ENCODE measurements around the gene ARMC8. TPM values are rescaled to one million over a fixed set of nuclear protein-coding genes. Genes with fewer than 3 reads are reported as not detected.

ARMC8 gene
- total RNA-seq, 6 experiments from 2014 or later: 29.0 to 37.9 (median 35.0) TPM

DNA sequence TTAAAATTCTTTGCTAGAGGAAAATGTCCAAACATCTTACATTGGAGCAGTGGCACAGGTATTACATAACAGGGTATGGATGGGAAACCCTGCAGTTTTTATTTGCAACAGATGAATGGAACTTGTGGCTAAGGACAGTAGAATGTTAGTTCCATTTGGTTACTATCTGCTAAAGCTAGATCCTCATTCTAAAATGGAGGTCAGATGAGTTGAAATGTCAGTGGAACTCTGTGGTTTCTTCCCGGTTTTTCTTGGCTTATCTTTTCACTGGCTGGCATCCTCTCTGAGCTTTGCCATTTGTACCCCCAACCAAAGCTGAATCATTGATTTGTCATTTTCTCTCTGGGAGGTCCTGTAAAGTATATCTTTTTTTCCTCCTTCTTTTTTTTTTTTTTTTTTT lies 68.9 kb downstream of the ARMC8 start:
- TF ChIP-seq, protein P1, sequence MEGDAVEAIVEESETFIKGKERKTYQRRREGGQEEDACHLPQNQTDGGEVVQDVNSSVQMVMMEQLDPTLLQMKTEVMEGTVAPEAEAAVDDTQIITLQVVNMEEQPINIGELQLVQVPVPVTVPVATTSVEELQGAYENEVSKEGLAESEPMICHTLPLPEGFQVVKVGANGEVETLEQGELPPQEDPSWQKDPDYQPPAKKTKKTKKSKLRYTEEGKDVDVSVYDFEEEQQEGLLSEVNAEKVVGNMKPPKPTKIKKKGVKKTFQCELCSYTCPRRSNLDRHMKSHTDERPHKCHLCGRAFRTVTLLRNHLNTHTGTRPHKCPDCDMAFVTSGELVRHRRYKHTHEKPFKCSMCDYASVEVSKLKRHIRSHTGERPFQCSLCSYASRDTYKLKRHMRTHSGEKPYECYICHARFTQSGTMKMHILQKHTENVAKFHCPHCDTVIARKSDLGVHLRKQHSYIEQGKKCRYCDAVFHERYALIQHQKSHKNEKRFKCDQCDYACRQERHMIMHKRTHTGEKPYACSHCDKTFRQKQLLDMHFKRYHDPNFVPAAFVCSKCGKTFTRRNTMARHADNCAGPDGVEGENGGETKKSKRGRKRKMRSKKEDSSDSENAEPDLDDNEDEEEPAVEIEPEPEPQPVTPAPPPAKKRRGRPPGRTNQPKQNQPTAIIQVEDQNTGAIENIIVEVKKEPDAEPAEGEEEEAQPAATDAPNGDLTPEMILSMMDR (IDR thresholded peaks at IDR 0.05): no peak
- DNase-seq: no peak
- H3K36me3 Mint-ChIP-seq (ENCODE audit: low read depth): peaks cover 11% of the 10 kb centered on the region
- H3K9me3 Mint-ChIP-seq: no peaks in the 10 kb centered on the region
- no peak overlapping the region for H3K27ac Mint-ChIP-seq
- no peaks in the 10 kb centered on the region for H3K27me3 Mint-ChIP-seq (ENCODE audit: insufficient read depth)
- peaks cover 17% of the 10 kb centered on the region for H3K4me1 Mint-ChIP-seq (ENCODE audit: low read depth)
- H3K4me3 Mint-ChIP-seq: no peak overlapping the region

DNA sequence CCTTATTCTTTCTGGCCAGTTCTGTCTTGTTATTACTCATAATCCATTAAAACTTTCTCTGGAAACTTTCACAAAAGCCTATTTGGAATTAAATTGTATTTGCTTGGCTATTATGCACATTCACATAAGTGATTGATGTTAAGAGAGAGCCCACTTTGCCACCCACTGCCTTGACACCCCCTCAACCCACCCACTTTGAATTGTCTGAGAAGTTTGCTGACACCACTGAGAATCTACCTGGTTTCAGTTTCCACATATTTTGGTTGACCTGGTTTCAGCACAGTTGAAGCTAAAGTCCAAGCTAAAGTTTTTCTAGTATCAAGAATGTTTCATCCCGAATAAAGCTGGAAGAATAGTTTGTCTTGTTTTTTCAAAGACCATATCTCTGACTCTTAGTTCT lies 70.9 kb downstream of the ARMC8 start:
- Mint-ChIP-seq H3K27ac (no peak overlapping the region), H3K27me3 (ENCODE audit: insufficient read depth) (no peaks in the 10 kb centered on the region; the same call in 1 of the 2 replicates), H3K4me3 (no peak overlapping the region), H3K9me3 (no peaks in the 10 kb centered on the region), H3K36me3 (ENCODE audit: low read depth) (peaks cover 11% of the 10 kb centered on the region), H3K4me1 (ENCODE audit: low read depth) (peaks cover 17% of the 10 kb centered on the region)
- no peak for DNase-seq
- TF ChIP-seq, protein P1 (IDR thresholded peaks at IDR 0.05): no peak

DNA sequence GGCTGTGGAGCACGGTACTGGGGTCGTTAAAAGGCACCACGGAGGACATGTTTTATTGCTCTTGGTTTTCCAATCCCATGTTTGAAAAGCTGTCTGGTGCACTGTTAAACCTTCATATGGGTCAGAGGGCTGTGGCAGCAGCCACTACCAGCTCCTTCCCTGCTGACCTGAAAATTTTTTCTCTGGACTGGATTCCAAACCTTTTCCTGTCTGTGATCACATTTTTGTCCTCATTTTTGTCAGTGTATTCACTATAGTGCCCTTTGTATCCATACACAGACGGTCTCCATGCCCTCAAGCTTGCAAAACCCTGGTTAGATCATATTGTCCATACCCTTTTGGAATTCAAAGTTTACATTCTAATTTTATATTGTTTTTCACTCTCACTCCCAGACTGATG lies 72.0 kb downstream of the ARMC8 start:
- Mint-ChIP-seq H3K27me3 (ENCODE audit: insufficient read depth) (no peaks in the 10 kb centered on the region; the same call in 1 of the 2 replicates), H3K9me3 (no peaks in the 10 kb centered on the region), H3K4me3 (no peak overlapping the region), H3K36me3 (ENCODE audit: low read depth) (peaks cover 11% of the 10 kb centered on the region), H3K27ac (no peak overlapping the region), H3K4me1 (ENCODE audit: low read depth) (peaks cover 17% of the 10 kb centered on the region)
- TF ChIP-seq, protein P1 (IDR thresholded peaks at IDR 0.05): no peak
- DNase-seq: no peak

DNA sequence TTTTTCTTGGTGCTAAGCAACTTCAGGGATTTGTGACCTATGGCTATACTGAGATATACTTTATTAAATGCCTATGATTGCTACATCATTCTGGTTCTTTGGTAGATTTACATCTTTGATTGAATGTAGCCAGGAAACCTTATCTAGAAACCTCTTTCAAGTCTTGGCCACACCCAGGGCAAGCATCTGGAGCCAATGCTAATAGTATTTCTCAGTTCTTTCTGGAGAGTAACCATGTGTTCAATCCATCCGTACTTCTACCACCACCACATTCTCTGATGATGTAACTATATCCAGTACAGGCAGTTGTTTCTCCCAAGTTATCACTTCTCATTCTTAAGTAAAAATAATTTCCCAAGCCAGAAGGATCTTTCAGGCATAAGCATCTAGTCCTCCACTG lies 73.5 kb downstream of the ARMC8 start:
- H3K36me3 Mint-ChIP-seq (ENCODE audit: low read depth): peaks cover 9% of the 10 kb centered on the region

DNA sequence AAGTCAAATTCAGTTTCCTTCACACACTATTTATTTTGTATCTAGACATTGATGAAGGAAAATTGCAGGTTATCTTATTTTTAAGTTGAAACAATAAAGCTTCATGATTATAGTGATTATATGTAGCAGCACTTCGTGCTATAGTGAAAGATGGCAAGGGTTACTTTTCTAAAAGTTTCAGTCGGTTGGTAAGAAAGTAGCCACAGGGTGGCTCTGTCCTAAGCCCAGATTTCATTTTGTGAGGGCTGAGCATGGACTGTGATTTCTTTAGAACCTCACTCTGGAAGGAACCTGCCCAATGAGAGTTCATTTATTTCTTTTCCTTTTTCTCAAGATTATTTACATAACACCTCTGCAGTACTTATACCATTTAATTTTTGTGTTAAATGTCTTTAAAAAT lies 76.0 kb downstream of the ARMC8 start:
- no peaks in the 10 kb centered on the region for H3K4me1 Mint-ChIP-seq (ENCODE audit: low read depth)
- TF ChIP-seq, protein P1 (IDR thresholded peaks at IDR 0.05): peak; percentile 35; the same call in 1 of the 2 replicates
- H3K4me3 Mint-ChIP-seq: no peak overlapping the region
- no peak overlapping the region for H3K27ac Mint-ChIP-seq
- no peaks in the 10 kb centered on the region; the same call in 1 of the 2 replicates for H3K27me3 Mint-ChIP-seq (ENCODE audit: insufficient read depth)
- DNase-seq: no peak
- peaks cover 8% of the 10 kb centered on the region; the same call in 1 of the 2 replicates for H3K36me3 Mint-ChIP-seq (ENCODE audit: low read depth)
- H3K9me3 Mint-ChIP-seq: no peaks in the 10 kb centered on the region

More for the DNA sequence above, 73.5 kb downstream of the ARMC8 start:
- no peak overlapping the region for H3K4me3 Mint-ChIP-seq
- no peak overlapping the region for H3K27ac Mint-ChIP-seq
- H3K9me3 Mint-ChIP-seq: no peaks in the 10 kb centered on the region
- H3K27me3 Mint-ChIP-seq (ENCODE audit: insufficient read depth): no peaks in the 10 kb centered on the region; the same call in 1 of the 2 replicates
- H3K4me1 Mint-ChIP-seq (ENCODE audit: low read depth): peaks cover 5% of the 10 kb centered on the region
- no peak for DNase-seq
- TF ChIP-seq, protein P1 (IDR thresholded peaks at IDR 0.05): no peak

DNA sequence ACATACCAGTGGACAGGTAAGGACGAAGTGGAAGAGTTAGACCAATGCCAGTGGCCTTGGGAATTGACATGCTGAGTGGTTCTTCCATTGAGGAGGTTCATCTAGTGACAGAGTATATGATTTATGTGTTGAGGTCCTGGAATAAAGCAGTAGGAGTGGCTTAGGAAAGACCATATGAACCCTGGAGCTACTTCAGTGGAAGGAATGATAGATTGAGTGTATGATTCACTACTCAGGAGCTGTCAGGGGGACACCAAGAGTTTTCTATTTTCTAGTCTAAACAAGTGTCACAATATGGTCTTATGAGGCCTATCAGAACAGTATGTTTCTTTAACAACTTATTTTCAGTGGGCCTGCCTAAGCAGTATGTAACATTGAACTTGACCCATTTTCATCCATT lies 78.6 kb downstream of the ARMC8 start:
- Mint-ChIP-seq H3K9me3 (no peaks in the 10 kb centered on the region), H3K36me3 (ENCODE audit: low read depth) (0 out of 2 replicates have a peak, but pooled peaks cover 4% of the 10 kb centered on the region), H3K4me1 (ENCODE audit: low read depth) (no peaks in the 10 kb centered on the region), H3K4me3 (no peak overlapping the region), H3K27ac (no peak overlapping the region), H3K27me3 (ENCODE audit: insufficient read depth) (no peaks in the 10 kb centered on the region; the same call in 1 of the 2 replicates)
- TF ChIP-seq, protein P1 (IDR thresholded peaks at IDR 0.05): no peak
- DNase-seq: no peak

Measured in HFFc6 (cell line).